DMS 273 (cell line): ENCODE measurements around the gene ABCC1.
"Not testable (repeated sequence)": the region's sequence is repeated elsewhere in the genome, so short reads cannot be mapped to it uniquely, and the experiment has no call there.

Experiments
- DNase-seq: peaks from one replicate; lab custom pipeline; 2025; ENCODE audit not compliant: unreplicated experiment; lab: John Stamatoyannopoulos, UW

ABCC1 gene

GRCh38 chr16:16169615-16170014, 220.2 kb downstream of the ABCC1 start:
- DNase-seq, result no peak

- DNase-seq, result no peak
Observed at GRCh38 chr16:16171332-16171919, 222.0 kb downstream of the ABCC1 start.

- no peak for DNase-seq
Observed at GRCh38 chr16:16172991-16173390, 223.6 kb downstream of the ABCC1 start.

- peak; percentile 25 for DNase-seq
Observed at GRCh38 chr16:16175296-16175695, 225.9 kb downstream of the ABCC1 start.

- DNase-seq, result no peak
Observed at GRCh38 chr16:16176328-16176727, 226.9 kb downstream of the ABCC1 start.

- DNase-seq, result no peak
Observed at GRCh38 chr16:16178455-16179162, 229.2 kb downstream of the ABCC1 start.

GRCh38 chr16:16181748-16182147, 232.3 kb downstream of the ABCC1 start:
- DNase-seq, result not testable (repeated sequence)

GRCh38 chr16:16182918-16183317, 233.5 kb downstream of the ABCC1 start:
- DNase-seq, result no peak

GRCh38 chr16:16183562-16183961, 234.1 kb downstream of the ABCC1 start:
- no peak for DNase-seq

- DNase-seq, result no peak
Observed at GRCh38 chr16:16184594-16184993, 235.2 kb downstream of the ABCC1 start.

- no peak for DNase-seq
Observed at GRCh38 chr16:16185095-16185494, 235.7 kb downstream of the ABCC1 start.

GRCh38 chr16:16186820-16187219, 237.4 kb downstream of the ABCC1 start:
- DNase-seq, result no peak

GRCh38 chr16:16188827-16189226, 239.4 kb downstream of the ABCC1 start:
- DNase-seq, result no peak

GRCh38 chr16:16189842-16190241, 240.4 kb downstream of the ABCC1 start:
- DNase-seq, result no peak

- no peak for DNase-seq
Observed at GRCh38 chr16:16190546-16190945, 241.1 kb downstream of the ABCC1 start.

- DNase-seq, result not testable (repeated sequence)
Observed at GRCh38 chr16:16190966-16191365, 241.6 kb downstream of the ABCC1 start.

GRCh38 chr16:16191493-16192167, 242.2 kb downstream of the ABCC1 start:
- no peak for DNase-seq
